Heart left ventricle (tissue), 16 donors: ENCODE results near the gene XPR1. TPM values are rescaled to one million over a fixed set of nuclear protein-coding genes. Genes with fewer than 3 reads are reported as not detected.

ENCODE experiments used
- ATAC-seq, 4 donors: fragments of 200-7000 bp; cut with Tn5 transposase; one replicate each; pipeline ENCODE4 v1.9.1; 2020 to 2022; ENCODE audit warnings: moderate library complexity in 4 of 4, mild to moderate bottlenecking in 3 of 4, moderate number of reproducible peaks in 1 of 4
- DNase-seq, 5 donors: peaks; one replicate each; pipeline ENCODE4 v3.0.0-alpha.2; 2020
- H3K27ac ChIP-seq, 12 donors: fragments of 200-600 bp; sonication (generic) in 4 of 12; one replicate each; pipeline versions ENCODE4 v1.5.0 to v1.8.0; 2016 to 2022; ENCODE audit warnings: mild to moderate bottlenecking in 2 of 12
- H3K27me3 ChIP-seq, 9 donors: fragments of 200-600 bp; sonication (generic) in 2 of 9; one replicate each; pipeline versions ENCODE4 v1.5.1 to v1.8.0; 2016 to 2022; ENCODE audit warnings: mild to moderate bottlenecking in 3 of 9
- H3K36me3 ChIP-seq, 9 donors: fragments of 200-600 bp; sonication (generic) in 2 of 9; one replicate each; pipeline versions ENCODE4 v1.5.0 to v1.8.0; 2018 to 2022; ENCODE audit warnings: mild to moderate bottlenecking in 2 of 9
- H3K4me1 ChIP-seq, 12 donors: fragments of 200-600 bp; sonication (generic) in 4 of 12; one replicate each; pipeline versions ENCODE4 v1.5.0 to v1.8.0; 2016 to 2022; ENCODE audit warnings: mild to moderate bottlenecking in 3 of 12
- H3K4me3 ChIP-seq, 12 donors: fragments of 200-600 bp; sonication (generic) in 4 of 12; one replicate each; pipeline versions ENCODE4 v1.5.0 to v1.8.0; 2017 to 2022; ENCODE audit warnings: mild to moderate bottlenecking in 9 of 12, moderate library complexity in 4 of 12
- H3K9me3 ChIP-seq, 12 donors: fragments of 200-600 bp; sonication (generic) in 4 of 12; one replicate each; pipeline versions ENCODE4 v1.5.0 to v1.8.0; 2016 to 2022; ENCODE audit warnings: mild to moderate bottlenecking in 1 of 12
- CTCF ChIP-seq, 12 donors: fragments of 200-600 bp; sonication (generic) in 4 of 12; IDR thresholded peaks; one replicate each; pipeline versions ENCODE4 v1.5.0 to v1.8.0; 2018 to 2022; ENCODE audit warnings: antibody characterized with exemption in 12 of 12, mild to moderate bottlenecking in 5 of 12
- POLR2A ChIP-seq, 2 donors: fragments of 450-650 bp; IDR thresholded peaks; one replicate each; pipeline ENCODE4 v1.6.1; 2017; ENCODE audit warnings: antibody characterized with exemption in 2 of 2, mild to moderate bottlenecking in 2 of 2, moderate library complexity in 2 of 2
- WGBS, 4 donors: extraction: QIAGEN DNeasy Blood & Tissue Kit in 2 of 4; methylation state at CpG; one replicate each; pipeline versions ENCODE4 v1.1.5 to v1.1.7; 2013 to 2018; 5-methylcytosine and 5-hydroxymethylcytosine counted together
- intact Hi-C, 10 donors: fragments of 100-400 bp; cut with DNase I; formaldehyde crosslinking; loops; one replicate each; pipeline versions ENCODE4 v1.11.1 to v1.14.2; 2022
- polyA plus RNA-seq, 2 donors: library from polyadenylated mRNA; stranded (reverse); fragments of 200-250 nt; gene quantifications; one replicate each; pipeline ENCODE4 v1.2.3, GENCODE V29; 2013
- total RNA-seq, 9 donors: library from RNA; depleted of rRNA in 2 of 9; stranded (reverse); fragments of >200 nt in 2 of 9; fragmentation: NEBNext Ultra II Directional in 3 of 9; extraction: Animal tissue kit (Norgen Biotek cat#: 25700) in 3 of 9; gene quantifications; one replicate each; pipeline versions ENCODE4 v1.1.0 to v1.2.4, GENCODE V29; 2016 to 2023
- donor health status: ischemic (EF 13 %, LVEDD 7.1; RV severe dilation, severe dysfunction).
- donor health status: healthy with polysubstance abuse.
- donor health status: DM: no; HTN: yes; CAD: no.
- donor health status: DM: no; HTN: no; CAD: no.
- donor health status: ischemic (EF 25% LVEDD 6.9; RV normal size, moderate dysfunction).
- donor health status: ischemic (EF 25% LVEDD 5.7; RV mildly dilated, moderate dysfunction).
- donor health status: healthy.
- donor health status: DM: yes; HTN: yes; CAD: no.
- donor health status: ischemic (EF 35%, LVEDD 5.7; RV mildly dilated, moderate dysfunction).
- donor health status: nonischemic (EF 11% LVEDD 7.7; RV severe dilation, severe dysfunction).
- donor health status: DM: yes; HTN: yes; CAD: no.
- donor health status: PGD.
- donor health status: ischemic (EF 29% LVEDD 5.4; RV normal size, mild dysfunction).
- donor health status: nonischemic (EF 23%, LVEDD 6.1; RV moderate dilation, normal function).

The XPR1 gene
- total and polyA plus RNA-seq, 11 donors, result 18.6 to 163 (median 59.8) TPM

- H3K36me3 ChIP-seq, result no peaks in the 10 kb centered on the region
- intact Hi-C loops, result no loop called here
- whole genome bisulfite sequencing, 4 donors, result 86 to 100% (median 97%) methylated on average over 1 of the region's 1 CpG
- no peaks in the 10 kb centered on the region for H3K27me3 ChIP-seq
- peaks cover 0 to 27% (median 6%) of the 10 kb centered on the region in 12 donors for H3K4me1 ChIP-seq
- no peaks in the 10 kb centered on the region for H3K9me3 ChIP-seq
- no peak for ATAC-seq
- no peak overlapping the region for H3K4me3 ChIP-seq
- no peak for DNase-seq
- TF ChIP-seq POLR2A (IDR thresholded peaks at IDR 0.05) (no peak), CTCF (IDR thresholded peaks at IDR 0.05) (no peak)
- no peak overlapping the region for H3K27ac ChIP-seq
These were observed 31.5 kb upstream of the XPR1 start for GRCh38 chr1:180600343-180600742.

GRCh38 chr1:180601512-180601911 is 30.3 kb upstream of the XPR1 start:
- 49 to 64% (median 52%) methylated on average over 1 of the region's 1 CpG for WGBS, 4 donors
- DNase-seq, result no peak
- intact Hi-C loops, result no loop called here
- no peak overlapping the region for H3K4me3 ChIP-seq
- no peaks in the 10 kb centered on the region for H3K27me3 ChIP-seq
- no peak for TF ChIP-seq CTCF (IDR thresholded peaks at IDR 0.05)
- H3K36me3 ChIP-seq, result no peaks in the 10 kb centered on the region
- no peaks in the 10 kb centered on the region for H3K9me3 ChIP-seq
- no peak overlapping the region for H3K27ac ChIP-seq
- peaks cover 0 to 27% (median 6%) of the 10 kb centered on the region in 12 donors for H3K4me1 ChIP-seq
- ATAC-seq, result no peak

GRCh38 chr1:180603223-180603849 is 28.5 kb upstream of the XPR1 start:
- Histone ChIP-seq H3K36me3 (no peaks in the 10 kb centered on the region), H3K4me3 (no peak overlapping the region), H3K9me3 (no peaks in the 10 kb centered on the region), H3K27ac (peak overlapping the region; percentile 9 to 82 (median 54)), H3K4me1 (peaks cover 0 to 27% (median 6%) of the 10 kb centered on the region in 12 donors), H3K27me3 (no peaks in the 10 kb centered on the region)
- ATAC-seq (peak; percentile 94 to 97 (median 95)), DNase-seq (peak in 4 of 5 donors; percentile 40 to 73 (median 54))
- intact Hi-C loops, result no loop called here
- TF ChIP-seq POLR2A (IDR thresholded peaks at IDR 0.05) (no peak), CTCF (IDR thresholded peaks at IDR 0.05) (no peak)
- 44 to 76% (median 63%) methylated on average over 6 of the region's 6 CpGs for WGBS, 4 donors

GRCh38 chr1:180603850-180604226 is 28.0 kb upstream of the XPR1 start:
- no peaks in the 10 kb centered on the region for H3K27me3 ChIP-seq

More at GRCh38 chr1:180603850-180604226, 28.0 kb upstream of the XPR1 start:
- no peak for DNase-seq
- ATAC-seq, result peak in 2 of 4 donors; percentile 6 to 32
- Histone ChIP-seq H3K9me3 (no peaks in the 10 kb centered on the region), H3K4me1 (peaks cover 0 to 27% (median 6%) of the 10 kb centered on the region in 12 donors), H3K27ac (peak overlapping the region; percentile 9 to 82 (median 54)), H3K36me3 (no peaks in the 10 kb centered on the region), H3K4me3 (no peak overlapping the region)
- TF ChIP-seq CTCF (IDR thresholded peaks at IDR 0.05) (no peak), POLR2A (IDR thresholded peaks at IDR 0.05) (no peak)
- intact Hi-C loops, result no loop called here
- WGBS, 4 donors, result 79 to 83% (median 81%) methylated on average over 2 of the region's 2 CpGs
